A673 (cell line): ENCODE measurements around the gene SH2D6.

Source experiments
- CTCF ChIP-seq: fragments of 300-800, 200-600 bp; sonication (generic); conservative IDR thresholded peaks from 2 replicates; pipeline ENCODE4 v1.5.1; 2017; ENCODE audit warnings: low read depth, mild to moderate bottlenecking, antibody characterized with exemption, low read length, moderate library complexity, mixed read lengths
- EZH2 ChIP-seq: fragments of 200-600 bp; sonication (generic); IDR thresholded peaks from 2 replicates; pipeline ENCODE4 v1.6.1; 2017; ENCODE audit warnings: borderline replicate concordance, low read depth, mild to moderate bottlenecking, mixed read lengths, antibody characterized with exemption, low read length; ENCODE audit not compliant: poor library complexity, severe bottlenecking

GRCh38 chr2:85414761-85415553, 3.6 kb upstream of the SH2D6 start:
- TF ChIP-seq CTCF (no peak), EZH2 (no peak)
